T-cell (primary cell): ENCODE measurements around the gene RHEB. TPM values are rescaled to one million over a fixed set of nuclear protein-coding genes. Genes with fewer than 3 reads are reported as not detected.
"Not testable (repeated sequence)": the region's sequence is repeated elsewhere in the genome, so short reads cannot be mapped to it uniquely, and the experiment has no call there.

Experiments
- ATAC-seq, 4 experiments: fragments of 200-7000 bp in 3 of 4; fragments of 150-1000 bp in 1 of 4; cut with Tn5 transposase; replicated peaks in 1 of 4; 1 replicate in 3 of 4; 2 replicates in 1 of 4; pipeline ENCODE4 v1.10.0; 2021; ENCODE audit warnings: moderate library complexity in 3 of 4, mild to moderate bottlenecking in 2 of 4, moderate number of reproducible peaks in 1 of 4
- CTCF ChIA-PET, 2 donors: fragments of 300-600 bp; sonication (Branson Sonifier 250); formaldehyde crosslinking; loops; one replicate each; lab custom pipeline; 2022; ENCODE audit warnings: antibody characterized with exemption in 2 of 2; lab: Charles Lee
- POLR2A ChIA-PET, 2 donors: fragments of 300-600 bp; sonication (Branson Sonifier 250); formaldehyde crosslinking; loops; one replicate each; lab custom pipeline; 2022; ENCODE audit warnings: antibody characterized with exemption in 2 of 2; lab: Charles Lee
- DNase-seq, 35 experiments: peaks; one replicate each; pipeline versions ENCODE4 v3.0.0 to v3.0.0-alpha.2; 2013 to 2023
- H3K27ac ChIP-seq: one replicate; pipeline ENCODE4 v1.5.1; 2013; ENCODE audit warnings: low read length
- H3K27me3 ChIP-seq, 2 experiments: replicated peaks in 1 of 2; 1 replicate in 1 of 2; 2 replicates in 1 of 2; pipeline versions ENCODE4 v1.6.1 to v1.7.0; 2013; ENCODE audit warnings: low read length in 1 of 2, mixed read lengths in 1 of 2; ENCODE audit not compliant: control insufficient read depth in 2 of 2, insufficient read depth in 2 of 2; ENCODE audit errors: extremely low read depth in 1 of 2
- H3K36me3 ChIP-seq, 2 donors: 1 replicate in 1 of 2; 2 replicates in 1 of 2; pipeline versions ENCODE4 v1.6.1 to v1.7.0; 2013; ENCODE audit warnings: low read length in 1 of 2; ENCODE audit not compliant: control insufficient read depth in 2 of 2, insufficient read depth in 1 of 2; ENCODE audit errors: extremely low read depth in 1 of 2
- H3K4me1 ChIP-seq, 2 experiments: 1 replicate in 1 of 2; 2 replicates in 1 of 2; pipeline versions ENCODE4 v1.6.1 to v1.7.0; 2013; ENCODE audit warnings: low read length in 2 of 2, mixed read lengths in 1 of 2; ENCODE audit not compliant: insufficient read depth in 2 of 2, control insufficient read depth in 1 of 2; ENCODE audit errors: extremely low read depth in 1 of 2
- H3K4me3 ChIP-seq, 2 donors: 1 replicate in 1 of 2; 2 replicates in 1 of 2; pipeline versions ENCODE4 v1.5.1 to v1.7.0; 2013; ENCODE audit warnings: mild to moderate bottlenecking in 2 of 2, low read length in 1 of 2, moderate library complexity in 1 of 2; ENCODE audit not compliant: control insufficient read depth in 1 of 2; ENCODE audit errors: extremely low read depth in 1 of 2
- H3K9me3 ChIP-seq: 2 replicates; pipeline ENCODE4 v1.7.0; 2013
- H3K27ac Mint-ChIP-seq, 2 donors: one replicate each; pipeline ENCODE4 v1.8.0; 2020 to 2021; ENCODE audit warnings: mild to moderate bottlenecking in 2 of 2, mixed read lengths in 2 of 2
- H3K27me3 Mint-ChIP-seq, 2 donors: one replicate each; pipeline ENCODE4 v1.8.0; 2021 to 2022; ENCODE audit warnings: mixed read lengths in 2 of 2
- H3K36me3 Mint-ChIP-seq: one replicate; pipeline ENCODE4 v1.8.0; 2021; ENCODE audit warnings: mixed read lengths
- H3K4me1 Mint-ChIP-seq, 3 donors: one replicate each; pipeline ENCODE4 v1.8.0; 2020 to 2022; ENCODE audit warnings: mixed read lengths in 3 of 3, mild to moderate bottlenecking in 1 of 3
- H3K4me3 Mint-ChIP-seq, 3 donors: one replicate each; pipeline ENCODE4 v1.8.0; 2020 to 2022; ENCODE audit warnings: mild to moderate bottlenecking in 3 of 3, mixed read lengths in 3 of 3, moderate library complexity in 3 of 3
- H3K9me3 Mint-ChIP-seq, 3 donors: one replicate each; pipeline ENCODE4 v1.8.0; 2020 to 2022; ENCODE audit warnings: mixed read lengths in 3 of 3
- WGBS: methylation state at CpG from one replicate; pipeline ENCODE4 v1.1.5; 2013; ENCODE audit warnings: missing lambda C conversion rate; ENCODE audit not compliant: insufficient coverage; 5-methylcytosine and 5-hydroxymethylcytosine counted together
- total RNA-seq, 35 experiments: library from RNA in 6 of 35; stranded (reverse) in 6 of 35; fragments of 120-200 nt in 1 of 35; gene quantifications; one replicate each; pipeline versions ENCODE4 v1.2.1 to v1.2.4 and lab custom pipeline; 2013 to 2026

RHEB gene
- total RNA-seq, 5 donors from 2014 or later (not counting 1 experiment from before 2014, with no cell fraction given), result 35.8 to 46.0 (median 41.6) TPM

- peak in 34 of 35 experiments; percentile 26 to 71 (median 46) for DNase-seq
- peak overlapping the region; percentile 80 to 94 (median 86) for H3K4me3 Mint-ChIP-seq
Observed at GRCh38 chr7:151518947-151519764, 539 bp downstream of the RHEB start.

GRCh38 chr7:151518105-151518946 is 1.4 kb downstream of the RHEB start:
- Histone ChIP-seq H3K27ac (peak overlapping the region; percentile 58), H3K9me3 (no peaks in the 10 kb centered on the region), H3K36me3 (no peaks in the 10 kb centered on the region), H3K4me1 (peaks cover 17 to 37% of the 10 kb centered on the region in 2 experiments), H3K4me3 (peak overlapping the region; percentile 64 to 74), H3K27me3 (peaks cover 0 to 4% of the 10 kb centered on the region in 2 experiments)
- ATAC-seq (no peak), DNase-seq (peak; percentile 1 to 60 (median 27))
- Mint-ChIP-seq H3K4me1 (peaks cover 51 to 53% (median 51%) of the 10 kb centered on the region in 3 donors), H3K9me3 (no peaks in the 10 kb centered on the region), H3K27ac (peak overlapping the region; percentile 85 to 89), H3K4me3 (peak overlapping the region; percentile 80 to 90 (median 86)), H3K27me3 (no peaks in the 10 kb centered on the region), H3K36me3 (peaks cover 8% of the 10 kb centered on the region)
- 0% methylated on average over 23 of the region's 36 CpGs for WGBS
- CTCF ChIA-PET, result interaction anchor here in 1 of 2 donors (0.6 kb wide), 1 partner anchor 21 kb away, joined by 4 read pairs; no protein-coding TSS in a partner anchor
- POLR2A ChIA-PET, result interaction anchor here (0.6 kb wide), 3 partner anchors 58 to 114 kb away, joined by 3 to 4 read pairs (median 4); no protein-coding TSS in a partner anchor

More at GRCh38 chr7:151518947-151519764, 539 bp downstream of the RHEB start:
- POLR2A ChIA-PET, result interaction anchor here in 1 of 2 donors (0.6 to 1.3 kb wide), 3 partner anchors 57 to 113 kb away, joined by 3 to 6 read pairs (median 4); no protein-coding TSS in a partner anchor
- CTCF ChIA-PET, result interaction anchor here in 1 of 2 donors (0.6 to 1.1 kb wide), 2 partner anchors 38 to 113 kb away, joined by 5 to 6 read pairs; no protein-coding TSS in a partner anchor
- H3K27ac ChIP-seq, result peak overlapping the region; percentile 68
- Mint-ChIP-seq H3K27ac (peak overlapping the region; percentile 97), H3K4me1 (peaks cover 43 to 45% (median 44%) of the 10 kb centered on the region in 3 donors)
- H3K4me3 ChIP-seq, result peak overlapping the region; percentile 64 to 74
- H3K9me3 Mint-ChIP-seq, H3K9me3 ChIP-seq, H3K27me3 ChIP-seq, H3K27me3 Mint-ChIP-seq, H3K36me3 Mint-ChIP-seq, H3K36me3 ChIP-seq: not testable (repeated sequence)
- peak; percentile 65 to 75 (median 73) for ATAC-seq
- 0% methylated on average over 73 of the region's 118 CpGs for WGBS
- H3K4me1 ChIP-seq, result peaks cover 17 to 37% of the 10 kb centered on the region in 2 experiments

- Histone ChIP-seq H3K27me3 (peaks cover 0 to 4% of the 10 kb centered on the region in 2 experiments), H3K4me3 (peak overlapping the region; percentile 64 to 74), H3K9me3 (no peaks in the 10 kb centered on the region), H3K27ac (peak overlapping the region; percentile 58), H3K36me3 (no peaks in the 10 kb centered on the region), H3K4me1 (peaks cover 18 to 37% of the 10 kb centered on the region in 2 experiments)
- ATAC-seq, result no peak
- Mint-ChIP-seq H3K9me3 (no peaks in the 10 kb centered on the region), H3K36me3 (peaks cover 8% of the 10 kb centered on the region), H3K4me3 (peak overlapping the region; percentile 80 to 90 (median 86)), H3K4me1 (peaks cover 55 to 59% (median 58%) of the 10 kb centered on the region in 3 donors), H3K27ac (peak overlapping the region; percentile 85 to 89), H3K27me3 (no peaks in the 10 kb centered on the region)
- DNase-seq, result no peak
- POLR2A ChIA-PET, result interaction anchor here (0.6 to 0.7 kb wide), 3 partner anchors 99 to 244 kb away, joined by 3 to 4 read pairs (median 4); no protein-coding TSS in a partner anchor
- WGBS, result 92% methylated on average over 3 of the region's 7 CpGs
- CTCF ChIA-PET, result interaction anchor here in 1 of 2 donors (0.6 kb wide), 1 partner anchor 21 kb away, joined by 4 read pairs; no protein-coding TSS in a partner anchor
Observed at GRCh38 chr7:151517601-151518104, 2.0 kb downstream of the RHEB start.

- Mint-ChIP-seq H3K4me1 (peaks cover 75 to 79% (median 76%) of the 10 kb centered on the region in 3 donors), H3K4me3 (no peak overlapping the region), H3K27me3 (no peaks in the 10 kb centered on the region), H3K9me3 (no peaks in the 10 kb centered on the region), H3K27ac (no peak overlapping the region), H3K36me3 (peaks cover 8% of the 10 kb centered on the region)
- H3K9me3 ChIP-seq, result no peaks in the 10 kb centered on the region
- ChIA-PET CTCF (no interaction called here), POLR2A (interaction anchor here in 1 of 2 donors (0.5 to 1.3 kb wide), 2 partner anchors 16 to 149 kb away, joined by 3 to 4 read pairs; no protein-coding TSS in a partner anchor)
- ATAC-seq (no peak), DNase-seq (no peak)
- no peak overlapping the region for H3K4me3 ChIP-seq
- peaks cover 24 to 38% of the 10 kb centered on the region in 2 experiments for H3K4me1 ChIP-seq
- H3K36me3 ChIP-seq, result no peaks in the 10 kb centered on the region
- H3K27me3 ChIP-seq, result no peaks in the 10 kb centered on the region
- no peak overlapping the region for H3K27ac ChIP-seq
Observed at GRCh38 chr7:151515276-151515565, 4.5 kb downstream of the RHEB start.

GRCh38 chr7:151514461-151515275 is 5.0 kb downstream of the RHEB start:
- no peaks in the 10 kb centered on the region for H3K9me3 ChIP-seq
- no peak overlapping the region for H3K27ac ChIP-seq
- ATAC-seq, result no peak
- POLR2A ChIA-PET, result interaction anchor here in 1 of 2 donors (0.7 to 1.3 kb wide), 2 partner anchors 16 to 37 kb away, joined by 3 to 6 read pairs; no protein-coding TSS in a partner anchor
- CTCF ChIA-PET, result interaction anchor here in 1 of 2 donors (1.1 kb wide), 1 partner anchor 9 kb away, joined by 3 read pairs; no protein-coding TSS in a partner anchor
- no peak overlapping the region for H3K27ac Mint-ChIP-seq
- peaks cover 8% of the 10 kb centered on the region for H3K36me3 Mint-ChIP-seq
- H3K36me3 ChIP-seq, result no peaks in the 10 kb centered on the region
- no peak overlapping the region for H3K4me3 ChIP-seq
- 100% methylated on average over 2 of the region's 6 CpGs for WGBS
- no peak for DNase-seq
- H3K9me3 Mint-ChIP-seq, result no peaks in the 10 kb centered on the region
- H3K27me3 Mint-ChIP-seq, result no peaks in the 10 kb centered on the region
- peaks cover 24 to 41% of the 10 kb centered on the region in 2 experiments for H3K4me1 ChIP-seq
- peaks cover 78 to 85% (median 79%) of the 10 kb centered on the region in 3 donors for H3K4me1 Mint-ChIP-seq
- H3K4me3 Mint-ChIP-seq, result no peak overlapping the region
- H3K27me3 ChIP-seq, result no peaks in the 10 kb centered on the region
